Right atrium auricular region (tissue), 2 donors: ENCODE results near the gene LILRB3. TPM values are rescaled to one million over a fixed set of nuclear protein-coding genes. Genes with fewer than 3 reads are reported as not detected.
"Not testable (repeated sequence)": the region's sequence is repeated elsewhere in the genome, so short reads cannot be mapped to it uniquely, and the experiment has no call there.

Experiments
- DNase-seq: peaks from one replicate; pipeline ENCODE4 v3.0.0-alpha.2; 2019; ENCODE audit warnings: low spot score
- H3K27ac ChIP-seq, 2 donors: fragments of 200-600 bp; sonication (generic); 1 replicate in 1 of 2; 2 replicates in 1 of 2; pipeline ENCODE4 v1.5.1; 2016 to 2019
- H3K27me3 ChIP-seq, 2 donors: fragments of 200-600 bp; sonication (generic); one replicate each; pipeline versions ENCODE4 v1.5.1 to v1.6.0; 2017 to 2019
- H3K36me3 ChIP-seq: fragments of 200-600 bp; sonication (generic); one replicate; pipeline ENCODE4 v1.5.1; 2016
- H3K4me1 ChIP-seq, 2 donors: fragments of 200-600 bp; sonication (generic); one replicate each; pipeline versions ENCODE4 v1.5.1 to v1.6.0; 2017 to 2019
- H3K4me3 ChIP-seq, 2 donors: fragments of 200-600 bp; sonication (generic); 1 replicate in 1 of 2; 2 replicates in 1 of 2; pipeline ENCODE4 v1.5.1; 2017 to 2019; ENCODE audit warnings: mild to moderate bottlenecking in 1 of 2, moderate library complexity in 1 of 2
- H3K9me3 ChIP-seq, 2 donors: fragments of 200-600 bp; sonication (generic); one replicate each; pipeline ENCODE4 v1.5.1; 2019
- total RNA-seq, 2 donors: library from RNA; depleted of rRNA; stranded (reverse); fragments of >200 nt; gene quantifications; one replicate each; pipeline ENCODE4 v1.1.0, GENCODE V29; 2016
- TF ChIP-seq, protein P1 (sequence below), 2 donors: fragments of 200-600 bp; sonication (generic); IDR thresholded peaks; one replicate each; pipeline ENCODE4 v1.5.1; 2019; ENCODE audit warnings: antibody characterized with exemption in 2 of 2

The LILRB3 gene
- total RNA-seq, 2 donors from 2014 or later = 2.0 to 8.8 TPM

GRCh38 chr19:54209811-54210494 is 12.9 kb downstream of the LILRB3 start:
- Histone ChIP-seq H3K9me3 (no peaks in the 10 kb centered on the region), H3K4me3 (no peak overlapping the region), H3K27me3 (no peaks in the 10 kb centered on the region), H3K36me3 (peaks cover 35% of the 10 kb centered on the region), H3K4me1 (peaks cover 0 to 58% of the 10 kb centered on the region in 2 donors), H3K27ac (peak overlapping the region; percentile 71 to 74)
- peak; percentile 94 for DNase-seq
- TF ChIP-seq, protein P1, sequence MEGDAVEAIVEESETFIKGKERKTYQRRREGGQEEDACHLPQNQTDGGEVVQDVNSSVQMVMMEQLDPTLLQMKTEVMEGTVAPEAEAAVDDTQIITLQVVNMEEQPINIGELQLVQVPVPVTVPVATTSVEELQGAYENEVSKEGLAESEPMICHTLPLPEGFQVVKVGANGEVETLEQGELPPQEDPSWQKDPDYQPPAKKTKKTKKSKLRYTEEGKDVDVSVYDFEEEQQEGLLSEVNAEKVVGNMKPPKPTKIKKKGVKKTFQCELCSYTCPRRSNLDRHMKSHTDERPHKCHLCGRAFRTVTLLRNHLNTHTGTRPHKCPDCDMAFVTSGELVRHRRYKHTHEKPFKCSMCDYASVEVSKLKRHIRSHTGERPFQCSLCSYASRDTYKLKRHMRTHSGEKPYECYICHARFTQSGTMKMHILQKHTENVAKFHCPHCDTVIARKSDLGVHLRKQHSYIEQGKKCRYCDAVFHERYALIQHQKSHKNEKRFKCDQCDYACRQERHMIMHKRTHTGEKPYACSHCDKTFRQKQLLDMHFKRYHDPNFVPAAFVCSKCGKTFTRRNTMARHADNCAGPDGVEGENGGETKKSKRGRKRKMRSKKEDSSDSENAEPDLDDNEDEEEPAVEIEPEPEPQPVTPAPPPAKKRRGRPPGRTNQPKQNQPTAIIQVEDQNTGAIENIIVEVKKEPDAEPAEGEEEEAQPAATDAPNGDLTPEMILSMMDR (IDR thresholded peaks at IDR 0.05) = no peak

- no peak for DNase-seq
- TF ChIP-seq, protein P1 (IDR thresholded peaks at IDR 0.05) = no peak
- no peaks in the 10 kb centered on the region for H3K27me3 ChIP-seq
- no peak overlapping the region for H3K4me3 ChIP-seq
- H3K36me3 ChIP-seq = peaks cover 42% of the 10 kb centered on the region
- H3K4me1 ChIP-seq = peaks cover 0 to 65% of the 10 kb centered on the region in 2 donors
- peak overlapping the region; percentile 71 to 74 for H3K27ac ChIP-seq
- no peaks in the 10 kb centered on the region for H3K9me3 ChIP-seq
These were observed 13.6 kb downstream of the LILRB3 start for GRCh38 chr19:54209058-54209810.

DNA sequence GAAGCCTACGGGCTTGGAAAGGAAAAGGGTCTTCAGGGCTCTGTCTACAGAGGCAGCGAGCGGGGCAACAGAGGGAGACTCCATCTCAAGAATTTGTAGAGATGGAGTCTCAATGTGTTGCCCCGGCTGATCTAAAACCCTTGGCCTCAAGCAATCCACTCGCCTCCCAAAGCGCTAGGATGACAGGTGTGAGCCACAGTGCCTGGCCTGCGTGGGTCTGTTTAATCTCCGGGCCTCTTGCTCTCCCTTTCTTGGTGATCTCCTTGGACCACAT is 14.1 kb downstream of the LILRB3 start:
- H3K4me3 ChIP-seq = no peak overlapping the region
- peak overlapping the region; percentile 71 to 74 for H3K27ac ChIP-seq
- no peaks in the 10 kb centered on the region for H3K9me3 ChIP-seq
- H3K36me3 ChIP-seq = peaks cover 47% of the 10 kb centered on the region
- H3K27me3 ChIP-seq = no peaks in the 10 kb centered on the region
- DNase-seq = no peak
- TF ChIP-seq, protein P1 (IDR thresholded peaks at IDR 0.05) = no peak
- H3K4me1 ChIP-seq = peaks cover 0 to 70% of the 10 kb centered on the region in 2 donors

GRCh38 chr19:54207983-54208783 is 14.6 kb downstream of the LILRB3 start:
- Histone ChIP-seq H3K27ac (peak overlapping the region; percentile 71 to 74), H3K36me3 (peaks cover 53% of the 10 kb centered on the region), H3K9me3 (no peaks in the 10 kb centered on the region), H3K4me1 (peaks cover 0 to 76% of the 10 kb centered on the region in 2 donors), H3K27me3 (no peaks in the 10 kb centered on the region), H3K4me3 (no peak overlapping the region)
- TF ChIP-seq, protein P1 (IDR thresholded peaks at IDR 0.05) = no peak
- peak; percentile 88 for DNase-seq

DNA sequence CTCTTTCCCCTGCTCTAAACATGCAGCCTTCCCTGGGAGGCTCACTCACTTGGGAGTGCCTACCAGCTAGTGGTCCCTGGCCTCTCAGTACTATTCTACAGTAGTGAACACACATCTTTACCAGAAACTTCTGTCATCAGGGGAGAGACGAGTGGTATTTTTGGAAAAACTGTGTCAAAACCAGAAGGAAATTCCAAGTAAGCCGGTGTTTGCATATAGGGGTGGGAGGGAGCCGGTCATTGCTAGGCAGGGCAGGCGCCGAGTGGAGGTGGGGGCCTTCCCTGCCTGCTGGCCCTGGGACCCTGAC is 15.2 kb downstream of the LILRB3 start:
- TF ChIP-seq, protein P1 (IDR thresholded peaks at IDR 0.05) = no peak
- Histone ChIP-seq H3K27me3 (no peaks in the 10 kb centered on the region), H3K9me3 (no peaks in the 10 kb centered on the region), H3K4me3 (no peak overlapping the region), H3K27ac (peak overlapping the region; percentile 51 to 57), H3K4me1 (peaks cover 0 to 81% of the 10 kb centered on the region in 2 donors), H3K36me3 (peaks cover 58% of the 10 kb centered on the region)
- DNase-seq = no peak

GRCh38 chr19:54207193-54207592 is 15.6 kb downstream of the LILRB3 start:
- H3K4me1 ChIP-seq = peaks cover 0 to 86% of the 10 kb centered on the region in 2 donors
- DNase-seq, H3K9me3 ChIP-seq, H3K27me3 ChIP-seq, H3K4me3 ChIP-seq: not testable (repeated sequence)
- peak overlapping the region; percentile 51 to 57 for H3K27ac ChIP-seq
- H3K36me3 ChIP-seq = peaks cover 62% of the 10 kb centered on the region
